Measurements from ENCODE around the gene NIP7. TPM values are rescaled to one million over a fixed set of nuclear protein-coding genes. Genes with fewer than 3 reads are reported as not detected.

The NIP7 gene
- total RNA-seq, 1 experiment from 2014 or later, result 72.8 TPM

DNA sequence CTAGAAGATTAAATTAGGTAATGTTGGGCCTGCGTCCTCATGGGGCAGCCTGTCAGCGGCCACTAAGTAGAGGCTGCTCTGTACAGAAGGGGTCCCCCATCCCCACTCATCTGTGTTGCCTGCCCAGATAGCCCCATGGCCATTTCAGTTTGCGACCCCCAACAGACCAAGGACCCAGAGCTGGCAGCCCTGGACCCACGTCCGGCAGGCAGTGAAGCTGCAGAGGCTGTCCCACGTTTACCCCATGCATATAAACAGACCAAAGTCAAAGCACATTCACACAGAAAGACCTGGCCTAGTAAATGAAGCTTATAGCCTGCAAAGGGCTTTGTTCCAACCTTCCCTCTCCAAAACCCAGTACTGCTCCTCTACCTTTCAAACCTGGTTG is 13.8 kb upstream of the NIP7 start:
- no peak overlapping the region for H3K4ac ChIP-seq (ENCODE audit: low read depth, low read length)
- no peaks in the 10 kb centered on the region for H3K4me1 ChIP-seq (ENCODE audit: insufficient read depth, low read length)
- no peak overlapping the region for H3K18ac ChIP-seq (ENCODE audit: insufficient read length, low read depth, low read length)
- no peak for DNase-seq
- H4K91ac ChIP-seq (ENCODE audit: insufficient read length, low read depth, low read length), result no peak overlapping the region
- H3K23me2 ChIP-seq (ENCODE audit: insufficient read length, low read depth, low read length, poor library complexity, severe bottlenecking), result peaks cover 6% of the 10 kb centered on the region
- H4K5ac ChIP-seq (ENCODE audit: insufficient read length, low read depth, low read length), result no peak overlapping the region
- H2AK5ac ChIP-seq (ENCODE audit: insufficient read length, low read length), result no peak overlapping the region
- H3K79me2 ChIP-seq (ENCODE audit: insufficient read depth, low read length), result peaks cover 16% of the 10 kb centered on the region; the same call in 1 of the 2 replicates
- Mint-ChIP-seq H3K9me3 (no peaks in the 10 kb centered on the region), H3K27me3 (ENCODE audit: low read depth) (no peaks in the 10 kb centered on the region; the same call in 1 of the 2 replicates), H3K4me1 (peaks cover 19 to 23% of the 10 kb centered on the region in 2 experiments), H3K4me3 (no peak overlapping the region), H3K27ac (peak overlapping the region in 2 of 3 experiments; percentile 58 to 59; a peak in 3 of 7 replicates), H3K36me3 (ENCODE audit: insufficient read depth in 1 of 3, low read depth in 3 of 3) (peaks cover 44 to 89% (median 76%) of the 10 kb centered on the region in 3 experiments)
- no peak overlapping the region for H4K8ac ChIP-seq (replicated peaks; ENCODE audit: insufficient read length, low read depth, low read length)
- H2BK15ac ChIP-seq (ENCODE audit: low read depth, low read length), result no peak overlapping the region
- H3K56ac ChIP-seq (ENCODE audit: insufficient read length, low read depth, low read length), result no peak overlapping the region
- no peak overlapping the region for H3K14ac ChIP-seq (ENCODE audit: insufficient read depth, low read length)
- H3K4me2 ChIP-seq (ENCODE audit: insufficient read depth, insufficient read length, low read length), result no peak overlapping the region
- H2BK20ac ChIP-seq (ENCODE audit: low read depth, low read length, poor library complexity, severe bottlenecking), result no peak overlapping the region
- TF ChIP-seq, protein P1, sequence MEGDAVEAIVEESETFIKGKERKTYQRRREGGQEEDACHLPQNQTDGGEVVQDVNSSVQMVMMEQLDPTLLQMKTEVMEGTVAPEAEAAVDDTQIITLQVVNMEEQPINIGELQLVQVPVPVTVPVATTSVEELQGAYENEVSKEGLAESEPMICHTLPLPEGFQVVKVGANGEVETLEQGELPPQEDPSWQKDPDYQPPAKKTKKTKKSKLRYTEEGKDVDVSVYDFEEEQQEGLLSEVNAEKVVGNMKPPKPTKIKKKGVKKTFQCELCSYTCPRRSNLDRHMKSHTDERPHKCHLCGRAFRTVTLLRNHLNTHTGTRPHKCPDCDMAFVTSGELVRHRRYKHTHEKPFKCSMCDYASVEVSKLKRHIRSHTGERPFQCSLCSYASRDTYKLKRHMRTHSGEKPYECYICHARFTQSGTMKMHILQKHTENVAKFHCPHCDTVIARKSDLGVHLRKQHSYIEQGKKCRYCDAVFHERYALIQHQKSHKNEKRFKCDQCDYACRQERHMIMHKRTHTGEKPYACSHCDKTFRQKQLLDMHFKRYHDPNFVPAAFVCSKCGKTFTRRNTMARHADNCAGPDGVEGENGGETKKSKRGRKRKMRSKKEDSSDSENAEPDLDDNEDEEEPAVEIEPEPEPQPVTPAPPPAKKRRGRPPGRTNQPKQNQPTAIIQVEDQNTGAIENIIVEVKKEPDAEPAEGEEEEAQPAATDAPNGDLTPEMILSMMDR (conservative IDR thresholded peaks at IDR 0.05), result no peak
- H3K9me3 ChIP-seq (ENCODE audit: control insufficient read depth, low read depth, low read length), result no peaks in the 10 kb centered on the region
- H2BK12ac ChIP-seq (ENCODE audit: insufficient read length, low read depth, low read length), result no peak overlapping the region
- no peak overlapping the region for H3K23ac ChIP-seq (ENCODE audit: insufficient read length, low read depth, low read length)
- H3K9ac ChIP-seq (ENCODE audit: extremely low read depth, insufficient read length, low read length), result no peak overlapping the region
- no peak overlapping the region for H2AFZ ChIP-seq (ENCODE audit: low read length)
- no CpG with 5 or more reads among the region's 6 CpGs for WGBS (ENCODE audit: extremely low coverage, insufficient read length, low lambda C conversion rate)
- H3K27ac ChIP-seq (ENCODE audit: insufficient read length, low read depth, low read length), result no peak overlapping the region
- peaks cover 5% of the 10 kb centered on the region for H3K79me1 ChIP-seq (ENCODE audit: insufficient read depth, low read depth, low read length, poor library complexity, severe bottlenecking)
- H3T11ph ChIP-seq (ENCODE audit: low read length), result no peak overlapping the region
- H2BK5ac ChIP-seq (ENCODE audit: insufficient read length, low read length), result no peak overlapping the region
- no peak overlapping the region for H2BK120ac ChIP-seq (ENCODE audit: low read depth, low read length, poor library complexity, severe bottlenecking)
- H4K20me1 ChIP-seq (ENCODE audit: control insufficient read depth, insufficient read depth, insufficient read length), result peaks cover 2% of the 10 kb centered on the region
- H3K27me3 ChIP-seq (ENCODE audit: insufficient read depth, low read length), result no peaks in the 10 kb centered on the region

Data from H9 (cell line).